Measurements from ENCODE around the gene ADGRB3. TPM values are rescaled to one million over a fixed set of nuclear protein-coding genes. Genes with fewer than 3 reads are reported as not detected.

Gene ADGRB3
- total and polyA plus RNA-seq, 10 of the 15 experiments (the other 5 are each of a cell fraction or from before 2014, with no cell fraction given): 0.03 to 0.06 TPM; not detected in 8

GRCh38 chr6:68701159-68701558 lies 66.1 kb downstream of the ADGRB3 start:
- 19% methylated on average over 4 of the region's 4 CpGs for WGBS (ENCODE audit: insufficient coverage, insufficient replicate concordance, low lambda C conversion rate, missing lambda C conversion rate)
- H3K79me2 ChIP-seq (ENCODE audit: control insufficient read depth, insufficient read depth, low read length): no peaks in the 10 kb centered on the region
- H4K20me1 ChIP-seq (ENCODE audit: control insufficient read depth, insufficient read depth): no peaks in the 10 kb centered on the region
- no peak overlapping the region for H3K9ac ChIP-seq (ENCODE audit: control insufficient read depth, insufficient read depth, low read length)
- no peaks in the 10 kb centered on the region for H3K27me3 ChIP-seq (replicated peaks in 1 of 2; ENCODE audit: control insufficient read depth in 2 of 2, insufficient read depth in 2 of 2, low read length in 1 of 2)
- H3K9me3 ChIP-seq (replicated peaks; ENCODE audit: control insufficient read depth, insufficient read depth, low read length): no peaks in the 10 kb centered on the region
- no peaks in the 10 kb centered on the region for H3K36me3 ChIP-seq (ENCODE audit: control insufficient read depth in 2 of 2, insufficient read depth in 2 of 2, low read length in 1 of 2)
- no peaks in the 10 kb centered on the region for H3K4me1 ChIP-seq (ENCODE audit: control insufficient read depth, insufficient read depth, low read length)
- ChIA-PET RAD21 (ENCODE audit: unreplicated experiment) (no interaction called here), CTCF (no interaction called here), SMC1A (ENCODE audit: uncharacterized antibody, unreplicated experiment) (no interaction called here), POLR2A (no interaction called here)
- no peak for ATAC-seq
- H3K27ac ChIP-seq (ENCODE audit: control insufficient read depth, insufficient read depth): no peak overlapping the region
- no peak overlapping the region for H3K4me3 ChIP-seq
- FAIRE-seq: no peak
- intact Hi-C loops (cut with micrococcal nuclease; ENCODE audit: unreplicated experiment): no loop called here
- TF ChIP-seq FOXK2 (IDR thresholded peaks at IDR 0.05) (no peak), NBN (IDR thresholded peaks at IDR 0.05) (no peak)
- TF ChIP-seq, protein P1, sequence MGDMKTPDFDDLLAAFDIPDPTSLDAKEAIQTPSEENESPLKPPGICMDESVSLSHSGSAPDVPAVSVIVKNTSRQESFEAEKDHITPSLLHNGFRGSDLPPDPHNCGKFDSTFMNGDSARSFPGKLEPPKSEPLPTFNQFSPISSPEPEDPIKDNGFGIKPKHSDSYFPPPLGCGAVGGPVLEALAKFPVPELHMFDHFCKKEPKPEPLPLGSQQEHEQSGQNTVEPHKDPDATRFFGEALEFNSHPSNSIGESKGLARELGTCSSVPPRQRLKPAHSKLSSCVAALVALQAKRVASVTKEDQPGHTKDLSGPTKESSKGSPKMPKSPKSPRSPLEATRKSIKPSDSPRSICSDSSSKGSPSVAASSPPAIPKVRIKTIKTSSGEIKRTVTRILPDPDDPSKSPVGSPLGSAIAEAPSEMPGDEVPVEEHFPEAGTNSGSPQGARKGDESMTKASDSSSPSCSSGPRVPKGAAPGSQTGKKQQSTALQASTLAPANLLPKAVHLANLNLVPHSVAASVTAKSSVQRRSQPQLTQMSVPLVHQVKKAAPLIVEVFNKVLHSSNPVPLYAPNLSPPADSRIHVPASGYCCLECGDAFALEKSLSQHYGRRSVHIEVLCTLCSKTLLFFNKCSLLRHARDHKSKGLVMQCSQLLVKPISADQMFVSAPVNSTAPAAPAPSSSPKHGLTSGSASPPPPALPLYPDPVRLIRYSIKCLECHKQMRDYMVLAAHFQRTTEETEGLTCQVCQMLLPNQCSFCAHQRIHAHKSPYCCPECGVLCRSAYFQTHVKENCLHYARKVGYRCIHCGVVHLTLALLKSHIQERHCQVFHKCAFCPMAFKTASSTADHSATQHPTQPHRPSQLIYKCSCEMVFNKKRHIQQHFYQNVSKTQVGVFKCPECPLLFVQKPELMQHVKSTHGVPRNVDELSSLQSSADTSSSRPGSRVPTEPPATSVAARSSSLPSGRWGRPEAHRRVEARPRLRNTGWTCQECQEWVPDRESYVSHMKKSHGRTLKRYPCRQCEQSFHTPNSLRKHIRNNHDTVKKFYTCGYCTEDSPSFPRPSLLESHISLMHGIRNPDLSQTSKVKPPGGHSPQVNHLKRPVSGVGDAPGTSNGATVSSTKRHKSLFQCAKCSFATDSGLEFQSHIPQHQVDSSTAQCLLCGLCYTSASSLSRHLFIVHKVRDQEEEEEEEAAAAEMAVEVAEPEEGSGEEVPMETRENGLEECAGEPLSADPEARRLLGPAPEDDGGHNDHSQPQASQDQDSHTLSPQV (IDR thresholded peaks at IDR 0.05): no peak
- in situ Hi-C loops (cut with MboI): no loop called here
- BruUV-seq (replicated peaks): no TSS peak
- no peak overlapping the region for H3K4me2 ChIP-seq (ENCODE audit: control insufficient read depth, insufficient read depth)
- DNase-seq (ENCODE audit: low read depth, low spot score): no peak
- no peak overlapping the region for H2AFZ ChIP-seq (ENCODE audit: control insufficient read depth, low read depth, low read length)

DNA sequence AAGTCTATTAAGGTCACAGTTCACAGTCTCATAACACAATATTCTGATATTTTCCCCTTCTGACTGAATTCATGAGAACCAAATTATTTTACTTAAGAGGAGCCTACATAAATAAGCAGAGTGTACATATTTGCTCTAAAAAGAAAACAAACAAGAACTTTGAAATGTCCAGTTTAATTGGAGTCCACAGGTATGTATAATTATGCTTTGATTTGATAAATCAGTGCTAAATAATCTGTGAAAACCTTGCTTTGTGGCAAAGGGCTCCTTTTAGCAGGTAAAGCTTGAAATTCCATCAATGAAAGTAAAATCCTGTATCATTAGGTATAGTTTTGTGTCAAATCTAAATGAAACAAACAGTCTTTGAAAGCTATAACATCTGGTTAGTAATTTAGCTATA lies 69.4 kb downstream of the ADGRB3 start:
- Histone ChIP-seq H3K36me3 (ENCODE audit: control insufficient read depth in 2 of 2, insufficient read depth in 2 of 2, low read length in 1 of 2) (no peaks in the 10 kb centered on the region), H3K79me2 (ENCODE audit: control insufficient read depth, insufficient read depth, low read length) (no peaks in the 10 kb centered on the region), H4K20me1 (ENCODE audit: control insufficient read depth, insufficient read depth) (no peaks in the 10 kb centered on the region), H2AFZ (ENCODE audit: control insufficient read depth, low read depth, low read length) (no peak overlapping the region), H3K4me2 (ENCODE audit: control insufficient read depth, insufficient read depth) (no peak overlapping the region), H3K27me3 (replicated peaks in 1 of 2; ENCODE audit: control insufficient read depth in 2 of 2, insufficient read depth in 2 of 2, low read length in 1 of 2) (no peaks in the 10 kb centered on the region), H3K4me3 (no peak overlapping the region), H3K4me1 (ENCODE audit: control insufficient read depth, insufficient read depth, low read length) (no peaks in the 10 kb centered on the region), H3K27ac (ENCODE audit: control insufficient read depth, insufficient read depth) (no peak overlapping the region), H3K9me3 (replicated peaks; ENCODE audit: control insufficient read depth, insufficient read depth, low read length) (no peaks in the 10 kb centered on the region), H3K9ac (ENCODE audit: control insufficient read depth, insufficient read depth, low read length) (no peak overlapping the region)
- DNase-seq (ENCODE audit: low read depth, low spot score) (no peak), FAIRE-seq (no peak), ATAC-seq (no peak)
- in situ Hi-C loops (cut with MboI) (no loop called here), intact Hi-C loops (cut with micrococcal nuclease; ENCODE audit: unreplicated experiment) (no loop called here)
- ChIA-PET SMC1A (ENCODE audit: uncharacterized antibody, unreplicated experiment) (interaction anchor here (1.2 kb wide), 1 partner anchor 10 kb away, joined by 3 read pairs; no protein-coding TSS in a partner anchor), RAD21 (ENCODE audit: unreplicated experiment) (no interaction called here), POLR2A (no interaction called here), CTCF (interaction anchor here (1.4 kb wide), 1 partner anchor 15 kb away, joined by 3 read pairs; no protein-coding TSS in a partner anchor)
- no TSS peak for BruUV-seq (replicated peaks)
- TF ChIP-seq, protein P2, sequence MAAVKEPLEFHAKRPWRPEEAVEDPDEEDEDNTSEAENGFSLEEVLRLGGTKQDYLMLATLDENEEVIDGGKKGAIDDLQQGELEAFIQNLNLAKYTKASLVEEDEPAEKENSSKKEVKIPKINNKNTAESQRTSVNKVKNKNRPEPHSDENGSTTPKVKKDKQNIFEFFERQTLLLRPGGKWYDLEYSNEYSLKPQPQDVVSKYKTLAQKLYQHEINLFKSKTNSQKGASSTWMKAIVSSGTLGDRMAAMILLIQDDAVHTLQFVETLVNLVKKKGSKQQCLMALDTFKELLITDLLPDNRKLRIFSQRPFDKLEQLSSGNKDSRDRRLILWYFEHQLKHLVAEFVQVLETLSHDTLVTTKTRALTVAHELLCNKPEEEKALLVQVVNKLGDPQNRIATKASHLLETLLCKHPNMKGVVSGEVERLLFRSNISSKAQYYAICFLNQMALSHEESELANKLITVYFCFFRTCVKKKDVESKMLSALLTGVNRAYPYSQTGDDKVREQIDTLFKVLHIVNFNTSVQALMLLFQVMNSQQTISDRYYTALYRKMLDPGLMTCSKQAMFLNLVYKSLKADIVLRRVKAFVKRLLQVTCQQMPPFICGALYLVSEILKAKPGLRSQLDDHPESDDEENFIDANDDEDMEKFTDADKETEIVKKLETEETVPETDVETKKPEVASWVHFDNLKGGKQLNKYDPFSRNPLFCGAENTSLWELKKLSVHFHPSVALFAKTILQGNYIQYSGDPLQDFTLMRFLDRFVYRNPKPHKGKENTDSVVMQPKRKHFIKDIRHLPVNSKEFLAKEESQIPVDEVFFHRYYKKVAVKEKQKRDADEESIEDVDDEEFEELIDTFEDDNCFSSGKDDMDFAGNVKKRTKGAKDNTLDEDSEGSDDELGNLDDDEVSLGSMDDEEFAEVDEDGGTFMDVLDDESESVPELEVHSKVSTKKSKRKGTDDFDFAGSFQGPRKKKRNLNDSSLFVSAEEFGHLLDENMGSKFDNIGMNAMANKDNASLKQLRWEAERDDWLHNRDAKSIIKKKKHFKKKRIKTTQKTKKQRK (IDR thresholded peaks at IDR 0.05; ENCODE audit: low read depth, low read length): no peak
- no peak for TF ChIP-seq TCF12 (IDR thresholded peaks at IDR 0.05; ENCODE audit: low read depth, low read length)
- no peak for TF ChIP-seq PAX8 (IDR thresholded peaks at IDR 0.05)
- no peak for TF ChIP-seq ZBTB40 (IDR thresholded peaks at IDR 0.05; ENCODE audit: borderline replicate concordance)
